ENCODE data around the gene ZBTB24. TPM values are rescaled to one million over a fixed set of nuclear protein-coding genes. Genes with fewer than 3 reads are reported as not detected.

ZBTB24 gene
- total and polyA plus RNA-seq, 2 of the 13 experiments (the other 11 are each of a cell fraction or from before 2014, with no cell fraction given): 1.5 to 6.2 TPM

GRCh38 chr6:109475625-109476024 is 7.4 kb downstream of the ZBTB24 start (continued):
- TF ChIP-seq ZNF318 (CRISPR knock-in tag; IDR thresholded peaks at IDR 0.05) (no peak), SOX6 (IDR thresholded peaks at IDR 0.05) (no peak), SOX6 (CRISPR knock-in tag; IDR thresholded peaks at IDR 0.05) (no peak), ZNF639 (CRISPR knock-in tag; conservative IDR thresholded peaks at IDR 0.05) (no peak), SRY (CRISPR knock-in tag; IDR thresholded peaks at IDR 0.05) (no peak), ZUFSP (CRISPR knock-in tag; IDR thresholded peaks at IDR 0.05; ENCODE audit: borderline replicate concordance) (no peak), EHMT2 (IDR thresholded peaks at IDR 0.05; ENCODE audit: borderline replicate concordance, low read depth, low read length) (no peak), ZNF7 (CRISPR knock-in tag; IDR thresholded peaks at IDR 0.05) (no peak)
